Measurements from ENCODE around the gene GAN. TPM values are rescaled to one million over a fixed set of nuclear protein-coding genes. Genes with fewer than 3 reads are reported as not detected.

Gene GAN
- total RNA-seq, 6 experiments from 2014 or later, result 5.6 to 8.6 (median 6.2) TPM

DNA sequence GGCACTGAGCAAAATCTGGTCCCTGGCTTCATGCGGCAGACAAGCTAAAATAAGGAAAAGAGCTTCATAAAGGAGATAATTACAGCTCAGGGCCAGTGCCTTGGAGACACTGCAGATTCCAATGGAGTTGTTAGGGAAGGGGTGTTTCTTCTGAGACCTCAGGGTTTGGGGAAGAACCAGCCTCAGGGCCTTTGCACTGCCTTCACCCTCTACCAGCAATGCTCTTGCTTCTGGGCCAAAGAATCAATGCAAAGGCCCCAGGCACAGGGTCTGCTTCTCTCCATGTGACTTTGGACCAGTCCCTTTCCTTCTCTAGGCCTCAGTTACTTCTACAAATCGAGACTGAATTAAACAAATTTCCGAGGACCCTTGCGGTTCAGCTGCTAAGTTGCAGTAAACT is 36.2 kb upstream of the GAN start:
- no peak for DNase-seq
- TF ChIP-seq, protein P1, sequence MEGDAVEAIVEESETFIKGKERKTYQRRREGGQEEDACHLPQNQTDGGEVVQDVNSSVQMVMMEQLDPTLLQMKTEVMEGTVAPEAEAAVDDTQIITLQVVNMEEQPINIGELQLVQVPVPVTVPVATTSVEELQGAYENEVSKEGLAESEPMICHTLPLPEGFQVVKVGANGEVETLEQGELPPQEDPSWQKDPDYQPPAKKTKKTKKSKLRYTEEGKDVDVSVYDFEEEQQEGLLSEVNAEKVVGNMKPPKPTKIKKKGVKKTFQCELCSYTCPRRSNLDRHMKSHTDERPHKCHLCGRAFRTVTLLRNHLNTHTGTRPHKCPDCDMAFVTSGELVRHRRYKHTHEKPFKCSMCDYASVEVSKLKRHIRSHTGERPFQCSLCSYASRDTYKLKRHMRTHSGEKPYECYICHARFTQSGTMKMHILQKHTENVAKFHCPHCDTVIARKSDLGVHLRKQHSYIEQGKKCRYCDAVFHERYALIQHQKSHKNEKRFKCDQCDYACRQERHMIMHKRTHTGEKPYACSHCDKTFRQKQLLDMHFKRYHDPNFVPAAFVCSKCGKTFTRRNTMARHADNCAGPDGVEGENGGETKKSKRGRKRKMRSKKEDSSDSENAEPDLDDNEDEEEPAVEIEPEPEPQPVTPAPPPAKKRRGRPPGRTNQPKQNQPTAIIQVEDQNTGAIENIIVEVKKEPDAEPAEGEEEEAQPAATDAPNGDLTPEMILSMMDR (IDR thresholded peaks at IDR 0.05), result no peak
- Mint-ChIP-seq H3K4me1 (ENCODE audit: low read depth) (peaks cover 16% of the 10 kb centered on the region), H3K4me3 (no peak overlapping the region), H3K27ac (no peak overlapping the region), H3K9me3 (no peaks in the 10 kb centered on the region), H3K27me3 (ENCODE audit: insufficient read depth) (peaks cover 4% of the 10 kb centered on the region), H3K36me3 (ENCODE audit: low read depth) (no peaks in the 10 kb centered on the region)

DNA sequence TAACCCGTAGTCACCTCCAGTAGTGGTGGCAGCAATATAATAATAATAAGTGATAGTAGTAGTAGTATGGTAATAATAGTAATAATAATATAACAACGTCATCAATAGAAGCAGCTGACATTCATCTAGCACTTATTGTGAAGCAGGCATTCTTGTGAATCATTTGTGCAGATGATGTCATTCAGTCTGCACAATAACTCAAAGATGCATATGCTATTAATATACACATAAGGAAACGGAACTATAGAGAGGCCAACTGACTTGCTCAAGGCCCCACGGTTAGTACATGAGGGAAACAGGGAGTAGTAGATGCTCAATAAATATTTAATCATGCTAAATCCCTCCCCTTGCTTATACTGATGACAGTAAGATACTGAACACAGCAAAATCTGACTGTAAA is 35.4 kb upstream of the GAN start:
- TF ChIP-seq, protein P1 (IDR thresholded peaks at IDR 0.05), result no peak
- no peaks in the 10 kb centered on the region for H3K36me3 Mint-ChIP-seq (ENCODE audit: low read depth)
- H3K4me1 Mint-ChIP-seq (ENCODE audit: low read depth), result peaks cover 16% of the 10 kb centered on the region
- H3K9me3 Mint-ChIP-seq, result no peaks in the 10 kb centered on the region
- no peak overlapping the region for H3K4me3 Mint-ChIP-seq
- no peak overlapping the region for H3K27ac Mint-ChIP-seq
- no peak for DNase-seq
- H3K27me3 Mint-ChIP-seq (ENCODE audit: insufficient read depth), result peaks cover 4% of the 10 kb centered on the region

DNA sequence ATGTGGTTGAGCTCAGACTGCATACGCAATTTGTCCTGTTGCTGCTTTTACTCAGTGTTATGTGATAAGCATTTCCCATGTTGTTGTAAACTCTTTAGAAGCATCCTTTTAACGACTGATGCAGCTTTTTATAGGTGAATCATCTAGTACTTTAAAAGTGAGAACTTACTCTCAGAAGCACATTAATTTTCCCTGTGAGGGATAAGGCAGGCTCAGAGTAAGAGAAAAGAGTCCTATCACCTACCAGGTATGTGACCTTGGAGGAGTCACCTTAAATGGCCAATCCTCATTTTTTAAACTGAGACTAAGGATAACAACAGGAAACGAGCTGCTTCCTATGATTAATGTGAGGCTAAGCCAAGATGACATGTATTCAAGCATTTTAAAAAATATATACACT is 34.4 kb upstream of the GAN start:
- Mint-ChIP-seq H3K9me3 (no peaks in the 10 kb centered on the region), H3K27me3 (ENCODE audit: insufficient read depth) (peaks cover 6% of the 10 kb centered on the region), H3K36me3 (ENCODE audit: low read depth) (no peaks in the 10 kb centered on the region), H3K27ac (no peak overlapping the region), H3K4me1 (ENCODE audit: low read depth) (peaks cover 16% of the 10 kb centered on the region), H3K4me3 (no peak overlapping the region)
- peak; percentile 23 for DNase-seq
- TF ChIP-seq, protein P1 (IDR thresholded peaks at IDR 0.05), result no peak

DNA sequence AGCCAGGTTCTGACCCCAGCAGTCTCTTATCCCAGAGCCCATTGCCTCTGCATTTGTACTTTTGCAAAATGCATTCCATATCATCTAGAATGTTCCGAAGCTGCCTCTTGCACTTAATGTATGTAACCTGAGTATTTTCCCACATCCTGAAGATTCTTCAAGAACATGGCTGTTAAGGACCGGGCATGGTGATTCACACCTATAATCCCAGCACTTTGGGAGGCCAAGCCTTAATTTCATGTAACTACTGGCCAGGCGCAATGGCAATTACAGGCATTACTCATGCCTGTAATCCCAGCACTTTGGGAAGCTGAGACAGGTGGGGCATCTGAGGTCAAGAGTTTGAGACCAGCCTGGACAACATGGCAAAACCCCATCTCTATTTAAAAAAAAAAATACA is 31.7 kb upstream of the GAN start:
- TF ChIP-seq, protein P1 (IDR thresholded peaks at IDR 0.05), result no peak
- peaks cover 23% of the 10 kb centered on the region for H3K27me3 Mint-ChIP-seq (ENCODE audit: insufficient read depth)
- no peaks in the 10 kb centered on the region for H3K36me3 Mint-ChIP-seq (ENCODE audit: low read depth)
- H3K27ac Mint-ChIP-seq, result no peak overlapping the region
- no peaks in the 10 kb centered on the region for H3K9me3 Mint-ChIP-seq
- DNase-seq, result no peak
- peaks cover 16% of the 10 kb centered on the region for H3K4me1 Mint-ChIP-seq (ENCODE audit: low read depth)
- no peak overlapping the region for H3K4me3 Mint-ChIP-seq

DNA sequence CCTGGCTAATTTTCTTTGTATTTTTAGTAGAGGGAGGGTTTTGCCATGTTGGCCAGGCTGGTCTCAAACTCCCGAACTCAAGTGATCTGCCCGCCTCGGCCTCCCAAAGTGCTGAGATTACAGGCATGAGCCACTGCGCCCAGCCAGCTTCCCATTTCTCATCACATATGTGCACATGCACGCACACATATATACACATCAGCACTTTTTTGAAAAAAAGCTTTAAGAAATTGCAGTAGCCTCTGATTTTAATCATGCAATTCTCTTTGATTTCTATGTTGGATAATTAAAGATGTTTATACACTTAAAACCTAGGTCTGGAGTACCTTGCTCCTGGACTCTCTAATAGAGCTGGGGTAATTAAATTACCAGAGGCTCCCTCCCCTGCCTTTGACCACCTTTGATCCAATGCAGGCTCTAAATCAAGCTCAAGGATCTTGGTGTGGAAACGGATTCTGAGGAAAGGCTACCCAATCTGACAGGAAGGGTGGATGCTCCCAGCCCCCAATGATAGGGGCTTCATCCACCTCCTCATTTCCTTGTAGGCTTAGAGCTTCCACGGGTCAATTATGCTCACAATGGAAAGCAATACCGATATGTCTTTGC is 29.7 kb upstream of the GAN start:
- H3K27ac Mint-ChIP-seq, result no peak overlapping the region
- H3K9me3 Mint-ChIP-seq, result no peaks in the 10 kb centered on the region
- no peaks in the 10 kb centered on the region for H3K36me3 Mint-ChIP-seq (ENCODE audit: low read depth)
- no peak overlapping the region for H3K4me3 Mint-ChIP-seq
- no peak for DNase-seq
- peaks cover 9% of the 10 kb centered on the region for H3K4me1 Mint-ChIP-seq (ENCODE audit: low read depth)
- H3K27me3 Mint-ChIP-seq (ENCODE audit: insufficient read depth), result peaks cover 29% of the 10 kb centered on the region
- TF ChIP-seq, protein P1 (IDR thresholded peaks at IDR 0.05), result no peak

DNA sequence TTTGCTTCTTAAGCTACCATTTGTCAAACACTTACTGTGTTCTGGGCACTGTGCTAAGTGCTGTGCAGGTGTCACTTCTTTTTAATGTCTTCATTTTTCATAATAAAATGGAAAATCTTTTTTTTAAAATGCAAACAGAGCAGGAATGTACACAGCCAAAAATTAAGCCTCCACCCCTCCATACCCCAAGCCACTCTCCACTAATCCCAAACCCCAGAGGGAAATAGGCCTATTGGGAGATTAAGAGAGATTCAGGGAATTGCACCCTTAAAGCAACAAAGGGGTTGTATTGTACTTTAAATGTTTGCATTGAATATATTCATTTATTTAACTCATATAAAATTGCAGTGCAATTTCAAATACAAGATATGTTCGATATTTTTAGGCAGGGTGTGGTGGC is 28.6 kb upstream of the GAN start:
- H3K27me3 Mint-ChIP-seq (ENCODE audit: insufficient read depth), result peaks cover 29% of the 10 kb centered on the region
- TF ChIP-seq, protein P1 (IDR thresholded peaks at IDR 0.05), result no peak
- no peak for DNase-seq
- no peaks in the 10 kb centered on the region for H3K36me3 Mint-ChIP-seq (ENCODE audit: low read depth)
- no peaks in the 10 kb centered on the region for H3K4me1 Mint-ChIP-seq (ENCODE audit: low read depth)
- H3K4me3 Mint-ChIP-seq, result no peak overlapping the region
- no peaks in the 10 kb centered on the region for H3K9me3 Mint-ChIP-seq
- H3K27ac Mint-ChIP-seq, result no peak overlapping the region
